ENCODE data around the gene C2orf42.
"Not testable (repeated sequence)": the region's sequence is repeated elsewhere in the genome, so short reads cannot be mapped to it uniquely, and the experiment has no call there.

C2orf42 gene

GRCh38 chr2:70190418-70191243 lies at the start of gene C2orf42:
TSS of gene C2orf42 (minus strand) at chr2:70191019. CDS start at chr2:70181985, 9,034 bp downstream.
- peak; percentile 92 for DNase-seq (ENCODE audit: low read depth, low spot score)

GRCh38 chr2:70240599-70240998 lies 49.8 kb upstream of the C2orf42 start:
- DNase-seq (ENCODE audit: low read depth, low spot score): no peak

GRCh38 chr2:70233926-70234325 lies 43.1 kb upstream of the C2orf42 start:
- no peak for DNase-seq (ENCODE audit: low read depth, low spot score)

GRCh38 chr2:70226781-70227180 lies 36.0 kb upstream of the C2orf42 start:
- no peak for DNase-seq (ENCODE audit: low read depth, low spot score)

GRCh38 chr2:70223305-70223704 lies 32.5 kb upstream of the C2orf42 start:
- DNase-seq (ENCODE audit: low read depth, low spot score): not testable (repeated sequence)

- no peak for DNase-seq (ENCODE audit: low read depth, low spot score)
These were observed 24.2 kb upstream of the C2orf42 start for GRCh38 chr2:70214953-70215549.

GRCh38 chr2:70214365-70214764 lies 23.5 kb upstream of the C2orf42 start:
- DNase-seq (ENCODE audit: low read depth, low spot score): no peak

GRCh38 chr2:70212298-70212932 lies 21.6 kb upstream of the C2orf42 start:
- DNase-seq (ENCODE audit: low read depth, low spot score): no peak

GRCh38 chr2:70211595-70211994 lies 20.8 kb upstream of the C2orf42 start:
- DNase-seq (ENCODE audit: low read depth, low spot score): no peak

GRCh38 chr2:70204452-70204851 lies 13.6 kb upstream of the C2orf42 start:
- no peak for DNase-seq (ENCODE audit: low read depth, low spot score)

GRCh38 chr2:70203086-70203485 lies 12.3 kb upstream of the C2orf42 start:
- DNase-seq (ENCODE audit: low read depth, low spot score): no peak

GRCh38 chr2:70202236-70202806 lies 11.5 kb upstream of the C2orf42 start:
- DNase-seq (ENCODE audit: low read depth, low spot score): no peak

GRCh38 chr2:70201831-70202230 lies 11.0 kb upstream of the C2orf42 start:
- DNase-seq (ENCODE audit: low read depth, low spot score): no peak

GRCh38 chr2:70201225-70201768 lies 10.5 kb upstream of the C2orf42 start:
- no peak for DNase-seq (ENCODE audit: low read depth, low spot score)

- no peak for DNase-seq (ENCODE audit: low read depth, low spot score)
These were observed 8.6 kb upstream of the C2orf42 start for GRCh38 chr2:70199320-70199864.

GRCh38 chr2:70192516-70192915 lies 1.7 kb upstream of the C2orf42 start:
- no peak for DNase-seq (ENCODE audit: low read depth, low spot score)

- DNase-seq (ENCODE audit: low read depth, low spot score): no peak
These were observed 471 bp upstream of the C2orf42 start for GRCh38 chr2:70191244-70191735.

- no peak for DNase-seq (ENCODE audit: low read depth, low spot score)
These were observed 2.4 kb downstream of the C2orf42 start for GRCh38 chr2:70188460-70188859.

GRCh38 chr2:70187170-70187569 lies 3.6 kb downstream of the C2orf42 start:
- not testable (repeated sequence) for DNase-seq (ENCODE audit: low read depth, low spot score)

GRCh38 chr2:70182689-70183088 lies 8.1 kb downstream of the C2orf42 start:
- DNase-seq (ENCODE audit: low read depth, low spot score): no peak

- no peak for DNase-seq (ENCODE audit: low read depth, low spot score)
These were observed 9.4 kb downstream of the C2orf42 start for GRCh38 chr2:70181363-70181956.

Measured in brain pericyte (primary cell).